DMS114 treated with DMSO at 0.1 percent for 48 hours (cell line): Measurements from ENCODE around the gene CBFA2T2.
"Not testable (repeated sequence)": the region's sequence is repeated elsewhere in the genome, so short reads cannot be mapped to it uniquely, and the experiment has no call there.

Experiments used
- DNase-seq: peaks from one replicate; lab custom pipeline; 2025; ENCODE audit not compliant: unreplicated experiment; lab: John Stamatoyannopoulos, UW

Gene CBFA2T2

DNA sequence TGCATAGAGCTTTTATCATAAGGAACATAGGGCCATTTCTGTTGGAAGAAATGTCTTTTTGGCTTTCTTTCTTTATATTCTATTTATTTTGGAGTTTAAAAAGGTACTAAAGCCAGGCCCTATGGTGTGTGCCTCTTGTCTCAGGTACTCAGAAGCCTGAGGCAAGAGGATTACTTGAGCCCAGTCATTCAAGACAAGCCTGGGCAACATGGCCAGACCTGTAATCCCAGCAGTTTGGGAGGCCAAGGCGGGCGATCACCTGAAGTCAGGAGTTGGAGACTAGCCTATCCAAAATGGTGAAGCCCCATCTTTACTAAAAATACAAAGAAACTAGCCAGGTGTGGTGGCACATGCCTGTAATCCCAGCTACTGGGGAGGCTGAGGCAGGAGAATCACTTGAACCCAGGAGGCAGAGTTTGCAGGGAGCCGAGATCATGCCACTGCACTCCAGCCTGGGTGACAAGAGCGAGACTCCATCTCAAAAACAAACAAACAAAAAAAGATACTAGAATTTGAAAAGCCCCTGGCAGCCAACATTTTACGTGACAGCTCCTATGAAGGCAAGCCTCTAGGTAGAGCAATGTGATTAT lies 80.0 kb downstream of the CBFA2T2 start:
- no peak for DNase-seq

GRCh38 chr20:33570743-33571142 lies 80.8 kb downstream of the CBFA2T2 start:
- DNase-seq: no peak

DNA sequence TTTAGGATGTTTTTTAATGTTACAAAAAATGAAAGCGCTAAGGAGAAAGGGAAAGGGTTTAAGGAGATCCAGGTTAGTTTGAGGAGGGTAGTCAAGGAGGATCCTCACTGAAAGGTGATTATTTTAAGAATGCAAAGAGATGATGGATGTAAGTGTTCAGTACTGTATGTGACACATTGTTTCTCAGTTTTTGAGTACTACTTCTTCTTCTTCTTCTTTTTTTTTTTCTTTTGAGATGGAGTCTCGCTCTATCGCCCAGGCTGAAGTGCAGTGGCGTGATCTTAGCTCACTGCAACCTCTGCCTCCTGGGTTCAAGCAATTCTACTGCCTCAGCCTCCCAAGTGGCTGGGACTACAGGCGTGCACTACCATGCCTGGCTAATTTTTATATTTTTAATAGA lies 83.4 kb downstream of the CBFA2T2 start:
- DNase-seq: not testable (repeated sequence)

DNA sequence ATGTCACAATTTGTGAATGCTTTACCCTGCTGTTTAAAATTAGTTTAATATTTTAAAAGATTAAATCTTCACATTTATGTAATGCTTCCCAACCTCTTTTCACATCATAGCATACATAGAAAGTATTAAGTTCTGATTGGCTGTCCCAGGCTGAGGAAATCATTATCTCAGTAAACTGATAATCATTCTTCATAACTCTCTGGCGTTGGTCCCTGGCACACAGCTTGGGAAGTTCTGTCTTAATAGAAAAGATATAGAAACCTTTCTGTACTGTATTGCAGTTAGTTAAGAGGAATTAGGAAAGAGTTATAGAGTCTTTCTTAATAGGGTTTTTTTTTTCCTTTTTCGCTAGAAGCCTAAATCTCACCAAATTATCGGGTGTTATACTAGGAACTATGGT lies 85.4 kb downstream of the CBFA2T2 start:
- no peak for DNase-seq

DNA sequence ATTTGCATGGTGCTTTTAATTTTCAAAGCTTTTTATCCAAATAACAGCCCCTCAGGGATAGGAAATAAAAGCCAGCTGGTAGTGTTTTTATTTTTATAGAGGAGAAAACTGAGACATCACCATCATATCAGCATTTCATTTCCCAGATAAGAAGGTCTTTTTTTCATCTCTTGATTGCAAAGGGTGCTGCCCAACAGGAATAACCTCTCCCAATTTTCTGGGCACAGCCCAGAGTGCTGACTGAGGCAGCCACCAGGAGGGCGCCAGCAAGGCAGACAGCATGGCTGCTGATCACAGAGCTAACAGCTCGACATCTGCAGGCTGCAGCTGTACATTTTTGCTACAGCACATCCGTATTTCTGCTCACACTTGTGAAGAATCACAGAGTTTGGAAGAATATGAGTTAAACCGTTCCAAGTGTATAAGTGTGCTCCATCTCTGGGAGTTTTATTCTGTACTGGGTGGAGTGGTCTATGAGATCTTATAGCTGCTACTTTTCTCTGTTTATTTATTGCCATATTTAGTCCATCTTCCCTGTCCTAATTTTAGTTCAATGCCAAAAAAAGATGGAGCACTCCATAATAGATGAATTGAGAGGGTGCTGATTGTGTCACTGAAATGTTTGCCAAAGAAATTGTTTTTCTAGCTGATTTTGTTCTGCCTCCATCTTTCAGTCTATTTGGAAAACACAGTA lies 86.7 kb downstream of the CBFA2T2 start:
- DNase-seq: no peak

DNA sequence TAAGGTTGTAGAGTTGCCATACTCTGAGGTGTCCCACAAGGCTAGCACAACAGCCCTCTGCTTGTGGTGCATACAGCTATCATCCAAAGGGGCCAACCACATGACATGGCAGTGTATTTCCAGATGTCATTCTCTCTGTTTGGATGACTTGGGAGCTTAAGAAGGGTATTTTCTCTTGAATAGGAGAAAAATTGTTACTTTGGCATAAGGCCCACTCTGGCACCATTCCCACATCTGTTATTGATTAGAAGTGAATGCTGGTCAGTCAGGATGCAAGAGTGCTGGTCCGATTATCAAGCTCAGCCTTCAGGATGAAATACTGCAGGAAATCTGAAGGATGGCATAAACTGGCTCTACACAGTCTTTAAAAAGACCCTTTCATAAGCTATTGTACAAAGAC lies 88.6 kb downstream of the CBFA2T2 start:
- no peak for DNase-seq

DNA sequence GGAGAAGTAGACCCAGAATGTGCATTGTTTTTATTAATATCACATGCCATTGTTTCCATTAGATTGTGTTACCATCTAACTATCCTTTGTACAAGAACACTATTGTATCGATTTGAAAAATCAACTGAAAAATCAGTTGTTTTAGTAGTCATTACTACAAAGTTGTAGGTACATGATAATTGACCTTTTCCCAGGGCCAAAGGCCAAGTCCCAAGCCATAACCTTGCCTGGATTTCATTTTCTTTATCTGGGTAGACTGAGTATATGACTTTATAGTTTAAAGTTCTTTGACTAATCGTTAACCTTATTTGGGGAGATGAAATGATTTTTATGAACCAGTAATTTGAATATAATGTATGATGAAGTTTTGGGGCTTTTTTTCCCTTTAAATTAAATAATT lies 93.2 kb downstream of the CBFA2T2 start:
- no peak for DNase-seq

GRCh38 chr20:33584976-33585375 lies 95.1 kb downstream of the CBFA2T2 start:
- DNase-seq: no peak

GRCh38 chr20:33585413-33585812 lies 95.5 kb downstream of the CBFA2T2 start:
- no peak for DNase-seq

DNA sequence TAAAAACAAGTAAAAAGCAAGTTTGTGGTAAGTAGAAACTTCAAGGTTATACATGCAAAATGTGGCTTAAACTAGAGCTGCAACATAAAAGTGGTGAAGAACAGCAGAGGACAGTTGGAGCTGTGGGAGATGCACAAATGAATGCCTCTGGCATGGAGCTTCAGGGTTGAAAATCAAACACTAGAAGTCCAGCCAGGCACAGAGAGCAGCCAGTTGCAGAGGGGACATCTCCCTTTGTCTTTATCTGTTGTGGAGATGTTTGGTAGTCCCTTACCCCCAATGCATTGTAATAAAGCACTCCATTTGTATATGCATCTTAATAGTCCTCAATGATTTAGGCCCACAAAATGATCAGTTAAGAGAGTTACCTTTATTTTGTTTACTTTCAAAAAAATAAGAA lies 99.2 kb downstream of the CBFA2T2 start:
- no peak for DNase-seq

- not testable (repeated sequence) for DNase-seq
Observed at GRCh38 chr20:33591901-33592300, 102.0 kb downstream of the CBFA2T2 start.

GRCh38 chr20:33594743-33595142 lies 104.8 kb downstream of the CBFA2T2 start:
- no peak for DNase-seq

DNA sequence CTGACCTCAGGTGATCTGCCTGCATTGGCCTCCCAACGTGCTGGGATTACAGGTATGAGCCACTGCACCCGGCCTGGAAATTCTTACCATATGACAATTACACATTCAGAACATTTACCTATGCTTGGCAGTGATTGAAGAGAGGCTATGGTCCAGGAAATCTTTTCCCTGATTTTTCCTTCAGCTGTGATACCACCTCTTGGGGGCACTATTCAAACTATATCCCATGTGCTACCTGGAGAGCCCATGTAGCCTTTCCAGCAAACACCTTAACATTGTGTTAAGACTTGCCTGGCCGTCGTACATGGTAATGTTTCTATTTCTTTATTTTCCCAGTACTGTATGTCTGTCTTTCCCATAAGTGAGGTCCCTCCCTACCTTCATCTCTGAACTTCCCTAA lies 110.5 kb downstream of the CBFA2T2 start:
- no peak for DNase-seq

DNA sequence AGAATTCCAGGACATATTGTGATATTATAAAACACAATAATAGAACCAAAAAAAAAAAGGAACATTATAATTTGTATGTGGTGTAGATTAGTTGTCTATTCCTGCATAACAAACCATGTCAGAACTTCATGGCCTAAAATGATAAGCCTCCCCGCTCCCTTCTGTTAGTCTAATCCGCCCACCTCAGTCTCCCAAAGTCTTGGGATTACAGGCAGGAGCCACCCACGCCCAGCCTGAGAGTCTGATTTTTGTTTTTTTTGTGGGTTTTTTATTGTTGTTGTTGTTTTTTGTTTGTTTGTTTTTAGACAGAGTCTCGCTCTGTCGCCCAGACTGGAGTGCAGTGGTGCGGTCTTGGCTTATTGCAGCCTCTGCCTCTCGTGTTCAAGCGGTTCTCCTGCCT lies 111.1 kb downstream of the CBFA2T2 start:
- DNase-seq: no peak

DNA sequence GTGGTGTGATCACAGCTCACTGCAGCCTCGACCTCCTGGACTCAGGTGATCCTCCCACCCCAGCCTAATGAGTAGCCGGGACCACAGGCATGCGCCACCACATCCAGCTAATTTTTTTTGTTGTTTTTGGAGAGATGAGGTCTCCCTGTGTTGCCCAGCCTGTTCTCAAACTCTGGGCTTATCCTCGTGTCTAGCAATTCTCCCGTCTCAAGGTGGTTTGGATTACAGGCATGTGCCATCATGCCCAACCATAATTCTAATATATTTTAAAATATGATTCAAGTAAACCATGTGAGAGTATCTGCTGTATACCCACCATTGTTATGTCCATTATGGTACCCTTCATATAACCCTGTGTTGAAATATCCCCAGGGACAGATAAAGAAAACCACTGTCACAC lies 112.0 kb downstream of the CBFA2T2 start:
- no peak for DNase-seq

DNA sequence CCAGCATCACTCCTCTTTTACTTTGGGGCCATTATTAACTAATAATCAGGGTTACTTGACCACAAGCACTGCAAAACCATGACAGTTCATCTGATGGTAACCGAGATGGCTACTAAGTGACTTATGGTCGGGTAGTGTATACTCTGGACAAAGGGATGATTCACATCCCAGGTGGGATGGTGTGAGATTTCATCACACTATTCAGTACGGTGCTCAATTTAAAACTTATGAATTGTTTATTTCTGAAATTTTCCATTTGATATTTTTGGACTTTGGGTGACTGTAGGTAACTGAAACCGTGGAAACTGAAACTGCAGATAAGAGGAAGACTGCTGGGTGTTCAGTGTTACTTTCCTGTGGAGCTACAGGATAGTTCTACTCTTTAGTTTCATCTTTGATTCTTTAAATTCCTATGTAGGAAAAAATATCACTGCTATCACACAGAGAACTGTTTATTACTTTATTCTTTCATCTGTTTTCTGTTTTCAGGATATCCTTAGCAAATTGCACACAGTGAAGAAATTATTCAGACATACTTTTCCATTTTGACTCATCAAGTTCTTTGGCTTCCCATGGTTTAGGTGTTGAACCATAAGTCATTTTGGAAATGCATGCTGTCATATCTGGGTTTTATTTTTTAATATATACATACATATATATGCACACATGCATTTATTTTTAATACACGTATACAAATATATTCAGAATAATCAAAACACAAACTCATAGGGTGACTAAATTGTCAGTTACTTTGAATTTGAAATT lies 113.1 kb downstream of the CBFA2T2 start:
- DNase-seq: no peak

DNA sequence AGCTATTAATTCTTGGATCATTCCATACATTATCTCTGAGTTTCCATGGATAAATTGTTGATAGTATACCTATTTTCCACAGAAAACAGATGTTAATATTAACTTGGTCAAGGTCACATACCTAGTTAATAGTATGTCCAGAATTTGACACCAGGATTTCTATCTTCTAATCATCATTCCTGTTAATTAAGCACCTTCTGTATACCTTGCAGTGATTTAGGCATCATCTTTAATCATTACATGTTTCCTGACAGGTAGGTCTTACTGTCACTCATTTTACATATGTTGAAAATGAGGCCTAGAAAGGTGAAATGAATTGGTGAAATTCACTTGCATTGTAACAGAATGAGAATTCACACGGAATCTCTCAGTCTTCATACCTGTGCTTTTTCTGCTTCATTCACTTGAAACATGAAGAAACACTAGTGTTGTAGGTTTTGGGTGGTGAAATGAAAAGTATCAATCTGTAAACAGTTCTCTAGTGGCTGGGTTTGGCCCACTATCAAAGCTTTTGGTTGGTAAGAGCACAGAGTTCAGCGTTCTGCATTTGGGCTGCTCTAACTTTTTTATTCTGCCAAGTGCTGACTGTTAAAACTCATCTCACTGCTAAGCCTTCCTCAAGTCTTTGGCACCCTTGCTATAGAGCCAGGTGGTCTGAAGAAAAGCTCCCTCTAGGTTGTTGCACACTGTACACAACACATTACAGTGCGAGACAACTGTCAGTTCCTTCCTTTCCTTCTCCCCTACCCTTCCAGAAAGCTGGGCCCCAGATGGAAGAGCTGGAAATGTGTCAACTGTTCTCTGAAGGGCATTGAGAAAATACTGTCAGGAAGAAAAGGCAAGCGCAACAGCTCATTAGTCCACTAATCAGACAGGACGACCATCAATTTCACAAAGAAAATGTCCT lies 114.4 kb downstream of the CBFA2T2 start:
- no peak for DNase-seq

DNA sequence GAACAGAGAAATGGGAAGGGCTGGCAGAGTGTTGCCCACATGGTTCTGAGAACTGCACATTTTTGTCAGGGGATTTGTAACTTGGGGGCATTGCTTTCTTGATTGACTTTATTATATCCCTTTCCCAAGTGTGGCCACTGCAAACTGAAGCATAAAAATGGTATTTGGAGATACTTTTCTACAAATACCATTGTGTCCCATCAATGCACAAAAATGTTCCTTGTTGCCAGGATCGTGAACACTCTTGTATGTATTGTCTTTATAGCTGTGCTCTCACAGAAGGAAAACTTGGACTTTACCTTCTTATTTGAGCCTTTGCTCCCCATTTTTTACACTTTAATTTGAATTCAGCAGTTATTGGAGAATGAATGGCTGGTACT lies 115.1 kb downstream of the CBFA2T2 start:
- DNase-seq: no peak

- no peak for DNase-seq
Observed at GRCh38 chr20:33606118-33606771, 116.3 kb downstream of the CBFA2T2 start.

GRCh38 chr20:33609504-33609903 lies 119.6 kb downstream of the CBFA2T2 start:
- DNase-seq: no peak

- DNase-seq: no peak
Observed at GRCh38 chr20:33611106-33611505, 121.2 kb downstream of the CBFA2T2 start.
